HEK293 (cell line): ENCODE measurements around the gene LAMB1.
A peak's percentile ranks its signal among the peaks of the same experiment; 100 is the strongest.

ENCODE experiments used
- HOXD13 ChIP-seq: sonication (generic); formaldehyde crosslinking; IDR thresholded peaks from 2 replicates; pipeline ENCODE4 v1.8.0; 2022; ENCODE audit warnings: missing genetic modification reagents, borderline replicate concordance
- PATZ1 ChIP-seq: fragments of 450-650 bp; formaldehyde crosslinking; IDR thresholded peaks from 2 replicates; pipeline ENCODE4 v1.5.1; 2016; ENCODE audit warnings: missing biosample characterization, missing genetic modification characterization
- SALL2 ChIP-seq: fragments of 450-650 bp; formaldehyde crosslinking; IDR thresholded peaks from 2 replicates; pipeline ENCODE4 v1.5.0; 2017; ENCODE audit warnings: missing biosample characterization, mild to moderate bottlenecking, missing genetic modification characterization, borderline replicate concordance
- ZFHX2 ChIP-seq: fragments of 450-650 bp; formaldehyde crosslinking; conservative IDR thresholded peaks from 2 replicates; pipeline ENCODE4 v1.5.1; 2016; ENCODE audit warnings: missing biosample characterization, missing genetic modification characterization
- ZNF132 ChIP-seq: fragments of 450-650 bp; formaldehyde crosslinking; IDR thresholded peaks from 2 replicates; pipeline ENCODE4 v1.5.1; 2017; ENCODE audit warnings: missing biosample characterization, missing genetic modification characterization, borderline replicate concordance
- ZNF140 ChIP-seq: fragments of 450-650 bp; formaldehyde crosslinking; IDR thresholded peaks from 2 replicates; pipeline ENCODE4 v1.5.1; 2016; ENCODE audit warnings: missing biosample characterization, missing genetic modification characterization
- ZNF175 ChIP-seq: fragments of 450-650 bp; formaldehyde crosslinking; IDR thresholded peaks from 2 replicates; pipeline ENCODE4 v1.5.1; 2016; ENCODE audit warnings: missing biosample characterization, missing genetic modification characterization
- ZNF302 ChIP-seq: fragments of 450-650 bp; formaldehyde crosslinking; IDR thresholded peaks from 2 replicates; pipeline ENCODE4 v1.5.1; 2016; ENCODE audit warnings: missing biosample characterization, missing genetic modification characterization, low read depth
- ZNF416 ChIP-seq: fragments of 450-650 bp; formaldehyde crosslinking; IDR thresholded peaks from 2 replicates; pipeline ENCODE4 v1.5.1; 2016; ENCODE audit warnings: missing biosample characterization, missing genetic modification characterization
- ZNF449 ChIP-seq: fragments of 450-650 bp; formaldehyde crosslinking; IDR thresholded peaks from 2 replicates; pipeline ENCODE4 v1.5.1; 2017; ENCODE audit warnings: missing biosample characterization, mild to moderate bottlenecking, missing genetic modification characterization, moderate library complexity
- ZNF596 ChIP-seq: fragments of 450-650 bp; IDR thresholded peaks from 2 replicates; pipeline ENCODE4 v1.5.0; 2018; ENCODE audit warnings: missing biosample characterization, mild to moderate bottlenecking, missing genetic modification characterization, moderate library complexity
- ZNF654 ChIP-seq: fragments of 450-650 bp; formaldehyde crosslinking; IDR thresholded peaks from 2 replicates; pipeline ENCODE4 v1.5.1; 2016; ENCODE audit warnings: low read depth, missing biosample characterization, missing genetic modification characterization
- ZNF664 ChIP-seq: fragments of 450-650 bp; formaldehyde crosslinking; IDR thresholded peaks from 2 replicates; pipeline ENCODE4 v1.5.1; 2016; ENCODE audit warnings: missing biosample characterization, missing genetic modification characterization
- ZNF677 ChIP-seq: fragments of 450-650 bp; IDR thresholded peaks from 2 replicates; pipeline ENCODE4 v1.5.0; 2018; ENCODE audit warnings: missing biosample characterization, mild to moderate bottlenecking, missing genetic modification characterization, moderate library complexity
- ZNF701 ChIP-seq: fragments of 450-650 bp; formaldehyde crosslinking; IDR thresholded peaks from 2 replicates; pipeline ENCODE4 v1.5.1; 2016; ENCODE audit warnings: missing biosample characterization, missing genetic modification characterization
- ZNF747 ChIP-seq: fragments of 450-650 bp; formaldehyde crosslinking; IDR thresholded peaks from 2 replicates; pipeline ENCODE4 v1.5.1; 2016; ENCODE audit warnings: missing biosample characterization, missing genetic modification characterization
- ZNF768 ChIP-seq: fragments of 450-650 bp; formaldehyde crosslinking; IDR thresholded peaks from 2 replicates; pipeline ENCODE4 v1.5.1; 2018; ENCODE audit warnings: missing biosample characterization, mild to moderate bottlenecking, missing genetic modification characterization
- ZNF837 ChIP-seq: fragments of 450-650 bp; formaldehyde crosslinking; IDR thresholded peaks from 2 replicates; pipeline ENCODE4 v1.5.1; 2016; ENCODE audit warnings: missing biosample characterization, missing genetic modification characterization
- TF ChIP-seq, protein P1 (sequence below): fragments of 450-650 bp; formaldehyde crosslinking; conservative IDR thresholded peaks from 2 replicates; pipeline ENCODE4 v1.5.1; 2016; ENCODE audit warnings: low read depth, missing biosample characterization, missing genetic modification characterization
- TF ChIP-seq, protein P2 (sequence below): fragments of 450-650 bp; formaldehyde crosslinking; IDR thresholded peaks from 2 replicates; pipeline ENCODE4 v1.5.1; 2017; ENCODE audit warnings: missing biosample characterization, missing genetic modification characterization
- TF ChIP-seq, protein P3 (sequence below): fragments of 450-650 bp; formaldehyde crosslinking; IDR thresholded peaks from 2 replicates; pipeline ENCODE4 v1.5.1; 2016; ENCODE audit warnings: missing biosample characterization, missing genetic modification characterization
- TF ChIP-seq, protein P4 (sequence below): fragments of 450-650 bp; formaldehyde crosslinking; IDR thresholded peaks from 2 replicates; pipeline ENCODE4 v1.5.1; 2016; ENCODE audit warnings: missing biosample characterization, missing genetic modification characterization

LAMB1 gene

GRCh38 chr7:108016841-108017775, 14.1 kb upstream of the LAMB1 start (continued):
- TF ChIP-seq PATZ1 (tag by site-specific recombination) (no peak), ZNF140 (no peak), ZNF677 (tag by site-specific recombination) (no peak), SALL2 (tag by site-specific recombination) (no peak), ZNF302 (tag by site-specific recombination) (no peak), ZNF449 (tag by site-specific recombination) (no peak), ZNF664 (tag by site-specific recombination) (0 out of 2 replicates have a peak, but pooled peaks have one; percentile 15), ZNF701 (tag by site-specific recombination) (no peak), ZNF416 (no peak), ZNF175 (tag by site-specific recombination) (no peak), ZNF132 (tag by site-specific recombination) (no peak), ZNF837 (no peak), ZNF747 (tag by site-specific recombination) (no peak), ZNF596 (peak; percentile 63), HOXD13 (CRISPR knock-in tag) (no peak), ZNF654 (tag by site-specific recombination) (peak; percentile 30), ZFHX2 (tag by site-specific recombination) (no peak), ZNF768 (tag by site-specific recombination) (no peak)
- TF ChIP-seq, protein P1, sequence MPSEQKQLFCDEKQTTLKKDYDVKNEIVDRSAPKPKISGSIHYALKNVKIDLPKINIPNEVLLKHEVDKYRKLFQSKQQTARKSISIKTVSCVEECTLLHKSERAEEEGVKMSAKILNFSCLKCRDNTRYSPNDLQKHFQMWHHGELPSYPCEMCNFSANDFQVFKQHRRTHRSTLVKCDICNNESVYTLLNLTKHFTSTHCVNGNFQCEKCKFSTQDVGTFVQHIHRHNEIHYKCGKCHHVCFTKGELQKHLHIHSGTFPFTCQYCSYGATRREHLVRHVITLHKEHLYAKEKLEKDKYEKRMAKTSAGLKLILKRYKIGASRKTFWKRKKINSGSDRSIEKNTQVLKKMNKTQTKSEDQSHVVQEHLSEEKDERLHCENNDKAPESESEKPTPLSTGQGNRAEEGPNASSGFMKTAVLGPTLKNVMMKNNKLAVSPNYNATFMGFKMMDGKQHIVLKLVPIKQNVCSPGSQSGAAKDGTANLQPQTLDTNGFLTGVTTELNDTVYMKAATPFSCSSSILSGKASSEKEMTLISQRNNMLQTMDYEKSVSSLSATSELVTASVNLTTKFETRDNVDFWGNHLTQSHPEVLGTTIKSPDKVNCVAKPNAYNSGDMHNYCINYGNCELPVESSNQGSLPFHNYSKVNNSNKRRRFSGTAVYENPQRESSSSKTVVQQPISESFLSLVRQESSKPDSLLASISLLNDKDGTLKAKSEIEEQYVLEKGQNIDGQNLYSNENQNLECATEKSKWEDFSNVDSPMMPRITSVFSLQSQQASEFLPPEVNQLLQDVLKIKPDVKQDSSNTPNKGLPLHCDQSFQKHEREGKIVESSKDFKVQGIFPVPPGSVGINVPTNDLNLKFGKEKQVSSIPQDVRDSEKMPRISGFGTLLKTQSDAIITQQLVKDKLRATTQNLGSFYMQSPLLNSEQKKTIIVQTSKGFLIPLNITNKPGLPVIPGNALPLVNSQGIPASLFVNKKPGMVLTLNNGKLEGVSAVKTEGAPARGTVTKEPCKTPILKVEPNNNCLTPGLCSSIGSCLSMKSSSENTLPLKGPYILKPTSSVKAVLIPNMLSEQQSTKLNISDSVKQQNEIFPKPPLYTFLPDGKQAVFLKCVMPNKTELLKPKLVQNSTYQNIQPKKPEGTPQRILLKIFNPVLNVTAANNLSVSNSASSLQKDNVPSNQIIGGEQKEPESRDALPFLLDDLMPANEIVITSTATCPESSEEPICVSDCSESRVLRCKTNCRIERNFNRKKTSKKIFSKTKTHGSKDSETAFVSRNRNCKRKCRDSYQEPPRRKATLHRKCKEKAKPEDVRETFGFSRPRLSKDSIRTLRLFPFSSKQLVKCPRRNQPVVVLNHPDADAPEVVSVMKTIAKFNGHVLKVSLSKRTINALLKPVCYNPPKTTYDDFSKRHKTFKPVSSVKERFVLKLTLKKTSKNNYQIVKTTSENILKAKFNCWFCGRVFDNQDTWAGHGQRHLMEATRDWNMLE (tag by site-specific recombination): no peak
- TF ChIP-seq, protein P2, sequence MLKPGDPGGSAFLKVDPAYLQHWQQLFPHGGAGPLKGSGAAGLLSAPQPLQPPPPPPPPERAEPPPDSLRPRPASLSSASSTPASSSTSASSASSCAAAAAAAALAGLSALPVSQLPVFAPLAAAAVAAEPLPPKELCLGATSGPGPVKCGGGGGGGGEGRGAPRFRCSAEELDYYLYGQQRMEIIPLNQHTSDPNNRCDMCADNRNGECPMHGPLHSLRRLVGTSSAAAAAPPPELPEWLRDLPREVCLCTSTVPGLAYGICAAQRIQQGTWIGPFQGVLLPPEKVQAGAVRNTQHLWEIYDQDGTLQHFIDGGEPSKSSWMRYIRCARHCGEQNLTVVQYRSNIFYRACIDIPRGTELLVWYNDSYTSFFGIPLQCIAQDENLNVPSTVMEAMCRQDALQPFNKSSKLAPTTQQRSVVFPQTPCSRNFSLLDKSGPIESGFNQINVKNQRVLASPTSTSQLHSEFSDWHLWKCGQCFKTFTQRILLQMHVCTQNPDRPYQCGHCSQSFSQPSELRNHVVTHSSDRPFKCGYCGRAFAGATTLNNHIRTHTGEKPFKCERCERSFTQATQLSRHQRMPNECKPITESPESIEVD (tag by site-specific recombination): peak; percentile 94
- TF ChIP-seq, protein P3, sequence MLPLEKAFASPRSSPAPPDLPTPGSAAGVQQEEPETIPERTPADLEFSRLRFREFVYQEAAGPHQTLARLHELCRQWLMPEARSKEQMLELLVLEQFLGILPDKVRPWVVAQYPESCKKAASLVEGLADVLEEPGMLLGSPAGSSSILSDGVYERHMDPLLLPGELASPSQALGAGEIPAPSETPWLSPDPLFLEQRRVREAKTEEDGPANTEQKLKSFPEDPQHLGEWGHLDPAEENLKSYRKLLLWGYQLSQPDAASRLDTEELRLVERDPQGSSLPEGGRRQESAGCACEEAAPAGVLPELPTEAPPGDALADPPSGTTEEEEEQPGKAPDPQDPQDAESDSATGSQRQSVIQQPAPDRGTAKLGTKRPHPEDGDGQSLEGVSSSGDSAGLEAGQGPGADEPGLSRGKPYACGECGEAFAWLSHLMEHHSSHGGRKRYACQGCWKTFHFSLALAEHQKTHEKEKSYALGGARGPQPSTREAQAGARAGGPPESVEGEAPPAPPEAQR (tag by site-specific recombination): no peak
- TF ChIP-seq, protein P4, sequence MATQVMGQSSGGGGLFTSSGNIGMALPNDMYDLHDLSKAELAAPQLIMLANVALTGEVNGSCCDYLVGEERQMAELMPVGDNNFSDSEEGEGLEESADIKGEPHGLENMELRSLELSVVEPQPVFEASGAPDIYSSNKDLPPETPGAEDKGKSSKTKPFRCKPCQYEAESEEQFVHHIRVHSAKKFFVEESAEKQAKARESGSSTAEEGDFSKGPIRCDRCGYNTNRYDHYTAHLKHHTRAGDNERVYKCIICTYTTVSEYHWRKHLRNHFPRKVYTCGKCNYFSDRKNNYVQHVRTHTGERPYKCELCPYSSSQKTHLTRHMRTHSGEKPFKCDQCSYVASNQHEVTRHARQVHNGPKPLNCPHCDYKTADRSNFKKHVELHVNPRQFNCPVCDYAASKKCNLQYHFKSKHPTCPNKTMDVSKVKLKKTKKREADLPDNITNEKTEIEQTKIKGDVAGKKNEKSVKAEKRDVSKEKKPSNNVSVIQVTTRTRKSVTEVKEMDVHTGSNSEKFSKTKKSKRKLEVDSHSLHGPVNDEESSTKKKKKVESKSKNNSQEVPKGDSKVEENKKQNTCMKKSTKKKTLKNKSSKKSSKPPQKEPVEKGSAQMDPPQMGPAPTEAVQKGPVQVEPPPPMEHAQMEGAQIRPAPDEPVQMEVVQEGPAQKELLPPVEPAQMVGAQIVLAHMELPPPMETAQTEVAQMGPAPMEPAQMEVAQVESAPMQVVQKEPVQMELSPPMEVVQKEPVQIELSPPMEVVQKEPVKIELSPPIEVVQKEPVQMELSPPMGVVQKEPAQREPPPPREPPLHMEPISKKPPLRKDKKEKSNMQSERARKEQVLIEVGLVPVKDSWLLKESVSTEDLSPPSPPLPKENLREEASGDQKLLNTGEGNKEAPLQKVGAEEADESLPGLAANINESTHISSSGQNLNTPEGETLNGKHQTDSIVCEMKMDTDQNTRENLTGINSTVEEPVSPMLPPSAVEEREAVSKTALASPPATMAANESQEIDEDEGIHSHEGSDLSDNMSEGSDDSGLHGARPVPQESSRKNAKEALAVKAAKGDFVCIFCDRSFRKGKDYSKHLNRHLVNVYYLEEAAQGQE: no peak
